Measurements from ENCODE around the gene OTUB1. TPM values are rescaled to one million over a fixed set of nuclear protein-coding genes. Genes with fewer than 3 reads are reported as not detected.

Gene OTUB1
- total RNA-seq, 3 donors from 2014 or later (not counting 1 experiment from before 2014, with no cell fraction given), result 73.6 to 88.9 (median 82.4) TPM

DNA sequence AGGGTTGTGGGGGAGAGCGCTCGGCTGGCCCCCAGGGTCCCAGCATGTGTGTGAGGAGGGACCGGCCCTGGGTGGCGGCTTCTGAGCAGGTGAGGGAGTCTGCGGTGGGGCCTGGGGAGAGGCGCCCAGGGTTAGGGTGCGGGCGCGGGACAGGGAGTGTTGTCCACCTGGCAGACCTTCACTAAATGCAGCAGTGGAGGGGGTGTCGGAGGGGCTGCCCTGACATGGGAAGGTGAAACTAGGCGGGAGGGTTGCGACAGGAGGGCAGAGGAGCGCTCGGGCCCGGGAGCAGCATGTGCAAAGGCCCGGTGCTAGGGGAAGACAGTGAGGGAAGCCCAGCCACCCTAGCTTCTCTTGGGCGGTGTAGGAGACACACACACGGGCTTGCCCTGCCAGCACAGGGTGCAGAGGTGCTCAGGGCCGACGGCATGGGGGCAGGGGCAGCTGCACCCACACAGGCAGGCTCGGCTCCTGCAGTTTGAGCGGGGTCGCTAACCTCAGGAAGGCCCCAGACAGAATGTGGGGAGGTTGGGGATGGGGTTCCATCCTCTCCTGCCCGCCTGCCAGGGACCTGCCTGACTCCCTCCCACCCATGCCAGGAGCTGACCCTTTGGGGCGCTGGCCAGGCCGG is 22.2 kb downstream of the OTUB1 start:
- H3K9me3 Mint-ChIP-seq, result peaks cover 0 to 5% of the 10 kb centered on the region in 2 donors
- TF ChIP-seq, protein P1, sequence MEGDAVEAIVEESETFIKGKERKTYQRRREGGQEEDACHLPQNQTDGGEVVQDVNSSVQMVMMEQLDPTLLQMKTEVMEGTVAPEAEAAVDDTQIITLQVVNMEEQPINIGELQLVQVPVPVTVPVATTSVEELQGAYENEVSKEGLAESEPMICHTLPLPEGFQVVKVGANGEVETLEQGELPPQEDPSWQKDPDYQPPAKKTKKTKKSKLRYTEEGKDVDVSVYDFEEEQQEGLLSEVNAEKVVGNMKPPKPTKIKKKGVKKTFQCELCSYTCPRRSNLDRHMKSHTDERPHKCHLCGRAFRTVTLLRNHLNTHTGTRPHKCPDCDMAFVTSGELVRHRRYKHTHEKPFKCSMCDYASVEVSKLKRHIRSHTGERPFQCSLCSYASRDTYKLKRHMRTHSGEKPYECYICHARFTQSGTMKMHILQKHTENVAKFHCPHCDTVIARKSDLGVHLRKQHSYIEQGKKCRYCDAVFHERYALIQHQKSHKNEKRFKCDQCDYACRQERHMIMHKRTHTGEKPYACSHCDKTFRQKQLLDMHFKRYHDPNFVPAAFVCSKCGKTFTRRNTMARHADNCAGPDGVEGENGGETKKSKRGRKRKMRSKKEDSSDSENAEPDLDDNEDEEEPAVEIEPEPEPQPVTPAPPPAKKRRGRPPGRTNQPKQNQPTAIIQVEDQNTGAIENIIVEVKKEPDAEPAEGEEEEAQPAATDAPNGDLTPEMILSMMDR (IDR thresholded peaks at IDR 0.05), result no peak
- Histone ChIP-seq H3K4me3 (ENCODE audit: low read length) (no peak overlapping the region), H3K36me3 (ENCODE audit: control insufficient read depth, insufficient read depth, low read length) (no peaks in the 10 kb centered on the region), H3K9me3 (ENCODE audit: control insufficient read depth, insufficient read depth, low read length) (peaks cover 3% of the 10 kb centered on the region), H3K27me3 (ENCODE audit: control insufficient read depth, insufficient read depth, low read length) (peaks cover 9% of the 10 kb centered on the region), H3K27ac (ENCODE audit: low read length) (no peak overlapping the region), H3K4me1 (ENCODE audit: control insufficient read depth, insufficient read depth, low read length) (peaks cover 14% of the 10 kb centered on the region)
- no peak overlapping the region for H3K27ac Mint-ChIP-seq
- intact Hi-C loops (cut with micrococcal nuclease), result no loop called here
- ATAC-seq (no peak), DNase-seq (no peak)
- peaks cover 13 to 37% of the 10 kb centered on the region in 2 donors for H3K4me1 Mint-ChIP-seq
- no peaks in the 10 kb centered on the region for H3K36me3 Mint-ChIP-seq
- peak overlapping the region; percentile 63 for H3K4me3 Mint-ChIP-seq
- WGBS (ENCODE audit: insufficient coverage), result 92% methylated on average over 26 of the region's 26 CpGs
- H3K27me3 Mint-ChIP-seq (ENCODE audit: low read depth in 2 of 2), result peaks cover 22 to 33% of the 10 kb centered on the region in 2 donors

DNA sequence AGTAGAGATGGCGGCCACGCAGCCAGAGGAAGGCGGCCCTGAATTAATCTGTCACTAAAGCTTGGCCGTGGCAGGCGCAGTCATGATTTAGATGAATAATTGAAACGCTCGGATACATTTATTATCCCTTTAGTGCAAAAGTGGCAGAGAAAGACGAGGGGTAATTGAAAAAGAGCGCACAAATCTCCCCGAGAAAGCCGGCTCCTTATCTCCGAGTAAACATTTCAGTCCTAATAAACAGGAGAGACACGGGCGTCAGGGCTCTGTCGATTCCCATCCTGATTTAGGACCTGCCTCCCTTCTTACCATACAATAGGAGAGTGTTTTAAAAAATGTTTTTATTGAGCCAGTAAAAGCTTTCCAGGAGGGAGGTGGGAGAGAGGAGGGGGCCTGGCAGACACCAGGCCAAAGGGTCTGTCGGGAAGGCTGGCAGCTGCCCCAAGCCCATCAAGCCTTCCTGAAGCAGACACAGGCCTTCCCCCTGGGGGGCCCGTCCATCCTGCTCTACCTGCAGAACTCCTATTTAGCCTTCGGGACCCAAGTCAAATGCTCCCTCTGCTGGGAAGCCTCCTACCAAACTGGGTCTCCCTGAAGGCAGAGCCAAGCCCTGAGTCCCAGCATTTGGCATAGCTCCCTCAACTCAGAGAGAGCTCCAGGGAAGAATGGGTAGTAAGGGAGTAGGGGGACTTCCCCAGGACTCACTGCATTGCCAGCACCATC is 22.8 kb downstream of the OTUB1 start:
- no peak overlapping the region for H3K27ac Mint-ChIP-seq
- no peak for ATAC-seq
- Histone ChIP-seq H3K4me1 (ENCODE audit: control insufficient read depth, insufficient read depth, low read length) (peaks cover 14% of the 10 kb centered on the region), H3K27me3 (ENCODE audit: control insufficient read depth, insufficient read depth, low read length) (peaks cover 9% of the 10 kb centered on the region), H3K36me3 (ENCODE audit: control insufficient read depth, insufficient read depth, low read length) (no peaks in the 10 kb centered on the region), H3K27ac (ENCODE audit: low read length) (no peak overlapping the region), H3K9me3 (ENCODE audit: control insufficient read depth, insufficient read depth, low read length) (peaks cover 3% of the 10 kb centered on the region), H3K4me3 (ENCODE audit: low read length) (no peak overlapping the region)
- intact Hi-C loops (cut with micrococcal nuclease), result no loop called here
- no peak overlapping the region for H3K4me3 Mint-ChIP-seq
- peaks cover 13 to 37% of the 10 kb centered on the region in 2 donors for H3K4me1 Mint-ChIP-seq
- H3K9me3 Mint-ChIP-seq, result peaks cover 0 to 5% of the 10 kb centered on the region in 2 donors
- no peak for DNase-seq
- no peaks in the 10 kb centered on the region for H3K36me3 Mint-ChIP-seq
- TF ChIP-seq, protein P1 (IDR thresholded peaks at IDR 0.05), result no peak
- 96% methylated on average over 15 of the region's 18 CpGs for WGBS (ENCODE audit: insufficient coverage)
- H3K27me3 Mint-ChIP-seq (ENCODE audit: low read depth in 2 of 2), result peaks cover 17 to 26% of the 10 kb centered on the region in 2 donors

DNA sequence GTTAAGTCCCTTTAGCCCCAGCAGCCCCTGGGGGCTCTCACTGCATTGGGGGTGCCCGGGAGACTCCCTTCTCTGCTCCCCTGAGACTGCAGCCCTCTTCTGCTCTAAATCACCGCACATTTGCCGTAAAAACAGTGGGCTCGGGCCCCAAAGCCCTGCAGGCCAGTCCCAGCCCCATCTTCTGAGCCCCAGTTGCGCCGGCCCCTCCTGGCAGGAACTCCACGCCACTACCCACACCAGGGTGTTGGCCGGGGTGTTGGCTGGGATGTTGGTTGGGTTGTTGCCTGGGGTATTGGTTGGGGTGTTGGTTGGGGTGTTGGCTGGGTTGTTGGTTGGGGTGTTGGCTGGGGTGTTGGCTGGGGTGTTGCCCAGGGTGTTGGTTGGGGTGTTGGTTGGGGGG is 23.5 kb downstream of the OTUB1 start:
- peak in 1 of 3 donors; percentile 25 for ATAC-seq
- Mint-ChIP-seq H3K27ac (peak overlapping the region in 1 of 2 donors; percentile 69), H3K9me3 (peaks cover 0 to 5% of the 10 kb centered on the region in 2 donors), H3K4me1 (peaks cover 13 to 37% of the 10 kb centered on the region in 2 donors), H3K4me3 (no peak overlapping the region), H3K36me3 (no peaks in the 10 kb centered on the region), H3K27me3 (ENCODE audit: low read depth in 2 of 2) (peaks cover 16 to 25% of the 10 kb centered on the region in 2 donors)
- Histone ChIP-seq H3K27me3 (ENCODE audit: control insufficient read depth, insufficient read depth, low read length) (peaks cover 9% of the 10 kb centered on the region), H3K9me3 (ENCODE audit: control insufficient read depth, insufficient read depth, low read length) (peaks cover 3% of the 10 kb centered on the region), H3K4me1 (ENCODE audit: control insufficient read depth, insufficient read depth, low read length) (peaks cover 14% of the 10 kb centered on the region), H3K36me3 (ENCODE audit: control insufficient read depth, insufficient read depth, low read length) (no peaks in the 10 kb centered on the region), H3K4me3 (ENCODE audit: low read length) (no peak overlapping the region), H3K27ac (ENCODE audit: low read length) (no peak overlapping the region)
- WGBS (ENCODE audit: insufficient coverage), result 96% methylated on average over 8 of the region's 8 CpGs
- DNase-seq, result no peak
- intact Hi-C loops (cut with micrococcal nuclease), result no loop called here
- TF ChIP-seq, protein P1 (IDR thresholded peaks at IDR 0.05), result no peak

Measured in natural killer cell (primary cell).